H1 (cell line): ENCODE measurements around the gene VWA7. TPM values are rescaled to one million over a fixed set of nuclear protein-coding genes. Genes with fewer than 3 reads are reported as not detected.

Experiments
- CTCF ChIA-PET: fragments of 300-600 bp; sonication (Branson Sonifier 250); formaldehyde crosslinking; loops from one replicate; lab custom pipeline; 2021; ENCODE audit not compliant: partially characterized antibody; lab: Charles Lee
- POLR2A ChIA-PET: fragments of 300-600 bp; sonication (Branson Sonifier 250); formaldehyde crosslinking; loops from one replicate; lab custom pipeline; 2021; ENCODE audit warnings: inconsistent platforms; ENCODE audit not compliant: partially characterized antibody; lab: Charles Lee
- DNase-seq, 2 experiments: peaks; one replicate each; pipeline versions ENCODE4 v3.0.0 to v3.0.0-alpha.2; 2010 to 2022; ENCODE audit warnings: low spot score in 2 of 2, low read depth in 1 of 2, mixed read lengths in 1 of 2
- FAIRE-seq: peaks from 2 replicates; lab custom pipeline; 2011; peaks lifted over from hg19 to GRCh38; lab: Jason Lieb, UNC
- H2AFZ ChIP-seq: 2 replicates; pipeline ENCODE4 v1.8.1; 2012; ENCODE audit warnings: low read length, inconsistent platforms
- H2AK5ac ChIP-seq: 2 replicates; pipeline ENCODE4 v1.6.1; 2013; ENCODE audit warnings: low read depth, low read length
- H2BK120ac ChIP-seq: replicated peaks from 2 replicates; pipeline ENCODE3; 2013; ENCODE audit warnings: low read depth, low read length, inconsistent platforms
- H2BK12ac ChIP-seq: 2 replicates; pipeline ENCODE4 v1.6.1; 2013; ENCODE audit warnings: low read depth, low read length
- H2BK15ac ChIP-seq: 2 replicates; pipeline ENCODE4 v1.6.1; 2013; ENCODE audit warnings: low read length
- H2BK20ac ChIP-seq: 2 replicates; pipeline ENCODE4 v1.6.1; 2013; ENCODE audit warnings: low read length
- H2BK5ac ChIP-seq: 2 replicates; pipeline ENCODE4 v1.6.1; 2013; ENCODE audit warnings: low read depth, low read length
- H3K14ac ChIP-seq: 2 replicates; pipeline ENCODE4 v1.6.1; 2013; ENCODE audit warnings: inconsistent platforms; ENCODE audit not compliant: insufficient read length
- H3K18ac ChIP-seq: 2 replicates; pipeline ENCODE4 v1.6.1; 2013; ENCODE audit warnings: low read length; ENCODE audit errors: extremely low read depth
- H3K23ac ChIP-seq: 2 replicates; pipeline ENCODE4 v1.6.1; 2013; ENCODE audit warnings: inconsistent platforms; ENCODE audit not compliant: insufficient read length
- H3K23me2 ChIP-seq: 2 replicates; pipeline ENCODE4 v1.6.1; 2013; ENCODE audit warnings: low read depth, low read length
- H3K27ac ChIP-seq: 2 replicates; pipeline ENCODE4 v1.6.1; 2011; ENCODE audit warnings: low read depth, low read length, inconsistent platforms
- H3K27me3 ChIP-seq, 4 experiments: replicated peaks in 1 of 4; 1 replicate in 1 of 4; 2 replicates in 3 of 4; pipeline versions ENCODE4 v1.6.1 to v1.8.1; 2011 to 2013; ENCODE audit warnings: low read length in 3 of 4, mild to moderate bottlenecking in 3 of 4, inconsistent platforms in 2 of 4, mixed read lengths in 2 of 4, moderate library complexity in 1 of 4; ENCODE audit not compliant: control insufficient read depth in 3 of 4, insufficient read depth in 3 of 4; ENCODE audit errors: extremely low read depth in 1 of 4
- H3K36me3 ChIP-seq, 4 experiments: 2 replicates each; pipeline versions ENCODE4 v1.6.1 to v1.8.1; 2011 to 2013; ENCODE audit warnings: mild to moderate bottlenecking in 4 of 4, low read length in 3 of 4, moderate library complexity in 2 of 4, control low read depth in 1 of 4, inconsistent platforms in 1 of 4; ENCODE audit not compliant: insufficient read depth in 4 of 4, control insufficient read depth in 2 of 4
- H3K4ac ChIP-seq: replicated peaks from 2 replicates; pipeline ENCODE3; 2013; ENCODE audit warnings: low read length, low read depth, mixed read lengths, inconsistent platforms; ENCODE audit not compliant: insufficient read length
- H3K4me1 ChIP-seq, 4 experiments: replicated peaks in 1 of 4; 1 replicate in 1 of 4; 2 replicates in 3 of 4; pipeline versions ENCODE4 v1.6.1 to v1.8.1; 2011 to 2013; ENCODE audit warnings: low read length in 3 of 4, inconsistent platforms in 2 of 4, mixed read lengths in 1 of 4; ENCODE audit not compliant: insufficient read depth in 4 of 4, control insufficient read depth in 3 of 4
- H3K4me2 ChIP-seq, 2 experiments: 2 replicates each; pipeline versions ENCODE4 v1.6.1 to v1.8.1; 2011 to 2013; ENCODE audit warnings: low read depth in 2 of 2, low read length in 2 of 2, control low read depth in 1 of 2, inconsistent platforms in 1 of 2, mild to moderate bottlenecking in 1 of 2; ENCODE audit not compliant: insufficient read depth in 1 of 2
- H3K4me3 ChIP-seq, 4 experiments: fragments of 200-600, 300-600 bp in 1 of 4; sonication (generic), shearing (Covaris generic), sonication (Bioruptor Twin) in 1 of 4; 2 replicates each; pipeline versions ENCODE4 v1.5.1 to v1.8.1; 2011 to 2016; ENCODE audit warnings: low read length in 4 of 4, low read depth in 3 of 4, control low read depth in 2 of 4, inconsistent platforms in 2 of 4, mild to moderate bottlenecking in 2 of 4, mixed read lengths in 1 of 4, moderate library complexity in 1 of 4; ENCODE audit not compliant: insufficient read depth in 2 of 4; ENCODE audit errors: extremely low read depth in 1 of 4
- H3K56ac ChIP-seq: replicated peaks from 2 replicates; pipeline ENCODE3; 2013; ENCODE audit warnings: low read depth, mild to moderate bottlenecking, mixed read lengths, low read length, inconsistent platforms; ENCODE audit not compliant: insufficient read length
- H3K79me1 ChIP-seq: 2 replicates; pipeline ENCODE4 v1.6.1; 2013; ENCODE audit warnings: low read depth, low read length, control low read depth
- H3K79me2 ChIP-seq, 2 experiments: 2 replicates each; pipeline versions ENCODE4 v1.6.1 to v1.8.1; 2012 to 2013; ENCODE audit warnings: low read length in 2 of 2, mild to moderate bottlenecking in 2 of 2, inconsistent platforms in 1 of 2; ENCODE audit not compliant: insufficient read depth in 2 of 2, control insufficient read depth in 1 of 2
- H3K9ac ChIP-seq, 4 experiments: replicated peaks in 1 of 4; 1 replicate in 1 of 4; 2 replicates in 3 of 4; pipeline versions ENCODE4 v1.6.1 to v1.8.1; 2011 to 2013; ENCODE audit warnings: low read depth in 3 of 4, low read length in 3 of 4, control low read depth in 2 of 4, mild to moderate bottlenecking in 2 of 4, moderate library complexity in 2 of 4, inconsistent platforms in 1 of 4; ENCODE audit errors: extremely low read depth in 1 of 4
- H3K9me3 ChIP-seq, 2 experiments: 2 replicates each; pipeline versions ENCODE4 v1.6.1 to v1.8.1; 2012 to 2013; ENCODE audit warnings: mild to moderate bottlenecking in 2 of 2, moderate library complexity in 2 of 2, control low read depth in 1 of 2, inconsistent platforms in 1 of 2, low read depth in 1 of 2, low read length in 1 of 2, mixed read lengths in 1 of 2; ENCODE audit not compliant: insufficient read depth in 2 of 2
- H4K20me1 ChIP-seq, 2 experiments: replicated peaks in 1 of 2; 2 replicates each; pipeline versions ENCODE3 to v1.8.1; 2011 to 2013; ENCODE audit warnings: inconsistent platforms in 2 of 2, low read length in 2 of 2, mild to moderate bottlenecking in 1 of 2; ENCODE audit not compliant: insufficient read depth in 2 of 2, control insufficient read depth in 1 of 2
- H4K5ac ChIP-seq: 2 replicates; pipeline ENCODE4 v1.6.1; 2013; ENCODE audit warnings: low read length, low read depth, mixed read lengths, inconsistent platforms; ENCODE audit not compliant: insufficient read length
- H4K8ac ChIP-seq: 2 replicates; pipeline ENCODE4 v1.8.0; 2013; ENCODE audit warnings: mild to moderate bottlenecking, moderate library complexity, low read length, inconsistent platforms; ENCODE audit not compliant: insufficient read depth; ENCODE audit errors: extremely low read depth
- H4K91ac ChIP-seq: replicated peaks from 2 replicates; pipeline ENCODE3; 2013; ENCODE audit warnings: low read length, mixed read lengths, inconsistent platforms; ENCODE audit not compliant: insufficient read length
- CHD1 ChIP-seq: IDR thresholded peaks from 2 replicates; pipeline ENCODE4 v1.6.1; 2012; ENCODE audit warnings: low read depth, low read length, improper control_type of control experiment
- CHD2 ChIP-seq: IDR thresholded peaks from 2 replicates; pipeline ENCODE4 v1.6.1; 2012; ENCODE audit warnings: low read length, improper control_type of control experiment
- GABPA ChIP-seq: IDR thresholded peaks from 2 replicates; pipeline ENCODE4 v1.6.1; 2011; ENCODE audit warnings: mild to moderate bottlenecking, low read length, moderate library complexity, borderline replicate concordance; ENCODE audit not compliant: insufficient read depth
- GTF2F1 ChIP-seq: IDR thresholded peaks from 2 replicates; pipeline ENCODE4 v1.6.1; 2012; ENCODE audit warnings: low read depth, low read length, improper control_type of control experiment, borderline replicate concordance
- KDM4A ChIP-seq: IDR thresholded peaks from one replicate; pipeline ENCODE4 v1.7.1; 2012; ENCODE audit warnings: low read depth, mild to moderate bottlenecking, moderate library complexity, low read length, inconsistent platforms; ENCODE audit not compliant: severe bottlenecking
- PHF8 ChIP-seq: fragments of 200-600 bp; sonication (generic); conservative IDR thresholded peaks from 2 replicates; pipeline ENCODE4 v1.7.1; 2012; ENCODE audit warnings: low read depth, mild to moderate bottlenecking, inconsistent platforms, low read length, moderate library complexity
- RBBP5 ChIP-seq: IDR thresholded peaks from 2 replicates; pipeline ENCODE4 v1.7.1; 2012; ENCODE audit warnings: low read depth, mild to moderate bottlenecking, inconsistent platforms, low read length, moderate library complexity, borderline replicate concordance
- SAP30 ChIP-seq: fragments of 300-600 bp; sonication (generic); IDR thresholded peaks from 2 replicates; pipeline ENCODE4 v1.7.1; 2012; ENCODE audit warnings: low read length, moderate library complexity, mild to moderate bottlenecking, inconsistent platforms; ENCODE audit not compliant: insufficient read depth, insufficient replicate concordance
- SUZ12 ChIP-seq: fragments of 200-600 bp; sonication (generic); IDR thresholded peaks from 2 replicates; pipeline ENCODE4 v1.6.1; 2012; ENCODE audit warnings: mild to moderate bottlenecking, inconsistent platforms, low read length, moderate library complexity, mixed read lengths
- TAF1 ChIP-seq: IDR thresholded peaks from 2 replicates; pipeline ENCODE4 v1.6.1; 2011; ENCODE audit warnings: mild to moderate bottlenecking, low read depth, low read length
- TAF7 ChIP-seq: optimal IDR thresholded peaks from 2 replicates; pipeline ENCODE3; 2011; ENCODE audit warnings: low read depth, mild to moderate bottlenecking, inconsistent platforms, low read length, moderate library complexity, borderline replicate concordance
- WGBS, 2 experiments: shearing (Covaris generic) in 1 of 2; methylation state at CpG; one replicate each; pipeline versions ENCODE4 v1.1.6 to v1.1.7; 2013 to 2015; ENCODE audit warnings: low lambda C conversion rate in 2 of 2, mixed read lengths in 2 of 2, inconsistent platforms in 1 of 2, low coverage in 1 of 2, missing lambda C conversion rate in 1 of 2; ENCODE audit not compliant: insufficient replicate concordance in 2 of 2, insufficient coverage in 1 of 2, insufficient read length in 1 of 2; ENCODE audit errors: extremely low coverage in 1 of 2, missing lambda C conversion rate in 1 of 2; 5-methylcytosine and 5-hydroxymethylcytosine counted together
- polyA plus RNA-seq, 7 experiments: library from polyadenylated mRNA; depleted of rRNA in 3 of 7; stranded (reverse) in 5 of 7; unstranded in 2 of 7; fragments of >200 nt in 5 of 7; fragments of 200-250 nt in 2 of 7; gene quantifications; 1 replicate in 5 of 7; 2 replicates in 1 of 7; 4 replicates in 1 of 7; pipeline versions ENCODE4 v1.2.1 to v1.2.3, GENCODE V29; 2011 to 2013; ENCODE audit warnings: missing spikeins in 2 of 7, mixed read lengths in 2 of 7
- total RNA-seq: library from RNA; stranded (reverse); fragmentation: NEBNext Ultra II Directional; extraction: Animal tissue kit (Norgen Biotek cat#: 25700); gene quantifications from 2 replicates; pipeline ENCODE4 v1.2.1, GENCODE V29; 2021

Gene VWA7
- total and polyA plus RNA-seq, 2 of the 8 experiments (the other 6 are each of a cell fraction or from before 2014, with no cell fraction given) = 0.82 to 2.1 TPM

DNA sequence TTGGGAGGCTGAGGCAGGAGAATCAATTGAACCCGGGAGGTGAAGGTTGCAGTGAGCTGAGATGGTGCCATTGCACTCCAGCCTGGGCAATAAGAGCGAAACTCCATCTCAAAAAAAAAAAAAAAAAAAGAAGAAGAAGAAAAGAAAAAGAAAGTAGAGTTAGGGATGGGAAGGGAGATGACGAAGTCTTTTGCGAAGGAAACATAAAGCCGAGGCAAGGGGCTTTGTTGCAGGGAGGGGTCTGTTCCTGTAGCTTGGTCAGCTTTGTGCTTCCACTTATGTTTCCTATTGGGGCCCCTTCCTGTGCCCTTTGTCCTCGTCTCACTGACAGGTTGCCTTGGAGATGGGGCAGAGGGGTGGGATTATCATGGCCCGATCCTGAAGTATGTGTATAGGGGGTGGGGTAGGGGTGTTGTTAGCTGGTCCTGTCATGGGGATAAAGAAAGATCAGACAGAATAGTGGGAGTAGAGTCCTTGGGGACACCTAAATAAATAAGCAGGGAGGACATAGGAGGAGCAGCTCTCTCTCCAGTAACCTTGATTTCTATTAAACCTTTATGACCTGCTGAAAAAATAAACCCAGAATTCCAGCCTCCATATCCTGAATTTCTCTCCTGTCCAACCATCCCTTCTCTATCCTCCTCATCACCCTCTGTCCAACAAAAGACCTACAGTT is 39.7 kb downstream of the VWA7 start:
- FAIRE-seq (no peak), DNase-seq (peak in 1 of 2 experiments; percentile 49)
- Histone ChIP-seq H3K4ac (no peak overlapping the region), H4K91ac (peak overlapping the region; percentile 67), H3K79me1 (peaks cover 8% of the 10 kb centered on the region; the same call in 1 of the 2 replicates), H3K23ac (no peak overlapping the region), H2BK12ac (0 out of 2 replicates have a peak overlapping the region, but pooled peaks have one; percentile 98), H3K18ac (no peak overlapping the region; the same call in 1 of the 2 replicates), H3K9ac (no peak overlapping the region), H3K27me3 (no peaks in the 10 kb centered on the region), H2AK5ac (no peak overlapping the region), H3K14ac (no peak overlapping the region), H2BK5ac (no peak overlapping the region), H2BK15ac (no peak overlapping the region), H3K9me3 (no peaks in the 10 kb centered on the region; a peak in 1 of 4 replicates), H3K4me2 (peak overlapping the region; percentile 52 to 99; a peak in 3 of 4 replicates), H3K79me2 (peaks cover 0 to 26% of the 10 kb centered on the region in 2 experiments; a peak in 2 of 4 replicates), H3K27ac (0 out of 2 replicates have a peak overlapping the region, but pooled peaks have one; percentile 31), H2AFZ (0 out of 2 replicates have a peak overlapping the region, but pooled peaks have one; percentile 86), H4K8ac (no peak overlapping the region), H3K4me3 (peak overlapping the region in 1 of 4 experiments; percentile 82; a peak in 3 of 8 replicates), H4K5ac (no peak overlapping the region), H2BK120ac (peak overlapping the region; percentile 10), H3K36me3 (peaks cover 7 to 23% (median 11%) of the 10 kb centered on the region in 4 experiments), H2BK20ac (no peak overlapping the region), H3K4me1 (peaks cover 23 to 29% (median 25%) of the 10 kb centered on the region in 4 experiments), H3K56ac (peak overlapping the region; percentile 5), H3K23me2 (peaks cover 20% of the 10 kb centered on the region), H4K20me1 (peaks cover 4% of the 10 kb centered on the region in 2 experiments)
- TF ChIP-seq RBBP5 (no peak), PHF8 (no peak), TAF7 (no peak), TAF1 (no peak), KDM4A (no peak), GABPA (no peak), SAP30 (no peak), SUZ12 (no peak), CHD1 (no peak), CHD2 (no peak), GTF2F1 (no peak)
- CTCF ChIA-PET = interaction anchor here (0.6 to 5.9 kb wide), 27 partner anchors 9 to 381 kb away, joined by 3 to 52 read pairs (median 4); partner anchors contain the start of genes APOM, DDAH2, HSPA1B and LY6G6D
- POLR2A ChIA-PET = interaction anchor here (0.8 to 8.7 kb wide), 17 partner anchors 7 to 196 kb away, joined by 3 to 73 read pairs (median 9); partner anchors contain the start of genes ABHD16A, BAG6, DDAH2 and DDX39B
- WGBS, 2 experiments = 63 to 100% methylated on average over 2 to 6 of the region's 7 CpGs
